Cardiac fibroblast (primary cell): ENCODE results near the gene PRPF19.

ENCODE experiments used
- DNase-seq, 2 donors: peaks; one replicate each; pipeline versions ENCODE4 v3.0.0 to v3.0.0-alpha.2; 2010; ENCODE audit warnings: low read depth in 2 of 2
- H3K4me3 ChIP-seq, 2 donors: replicated peaks in 1 of 2; 1 replicate in 1 of 2; 2 replicates in 1 of 2; pipeline ENCODE4 v1.5.1; 2011; ENCODE audit warnings: low read depth in 2 of 2, low read length in 2 of 2, mild to moderate bottlenecking in 2 of 2, moderate library complexity in 1 of 2
- CTCF ChIP-seq: IDR thresholded peaks from one replicate; pipeline ENCODE4 v1.5.1; 2011; ENCODE audit warnings: low read depth, mild to moderate bottlenecking, low read length, inconsistent platforms

Gene PRPF19

GRCh38 chr11:60878245-60879101 lies 27.9 kb downstream of the PRPF19 start:
- TF ChIP-seq CTCF = no peak

GRCh38 chr11:60876168-60876485 lies 30.3 kb downstream of the PRPF19 start:
- no peak for DNase-seq
- H3K4me3 ChIP-seq = no peak overlapping the region
- no peak for TF ChIP-seq CTCF

More at GRCh38 chr11:60878245-60879101, 27.9 kb downstream of the PRPF19 start:
- no peak for DNase-seq
- no peak overlapping the region for H3K4me3 ChIP-seq

DNA sequence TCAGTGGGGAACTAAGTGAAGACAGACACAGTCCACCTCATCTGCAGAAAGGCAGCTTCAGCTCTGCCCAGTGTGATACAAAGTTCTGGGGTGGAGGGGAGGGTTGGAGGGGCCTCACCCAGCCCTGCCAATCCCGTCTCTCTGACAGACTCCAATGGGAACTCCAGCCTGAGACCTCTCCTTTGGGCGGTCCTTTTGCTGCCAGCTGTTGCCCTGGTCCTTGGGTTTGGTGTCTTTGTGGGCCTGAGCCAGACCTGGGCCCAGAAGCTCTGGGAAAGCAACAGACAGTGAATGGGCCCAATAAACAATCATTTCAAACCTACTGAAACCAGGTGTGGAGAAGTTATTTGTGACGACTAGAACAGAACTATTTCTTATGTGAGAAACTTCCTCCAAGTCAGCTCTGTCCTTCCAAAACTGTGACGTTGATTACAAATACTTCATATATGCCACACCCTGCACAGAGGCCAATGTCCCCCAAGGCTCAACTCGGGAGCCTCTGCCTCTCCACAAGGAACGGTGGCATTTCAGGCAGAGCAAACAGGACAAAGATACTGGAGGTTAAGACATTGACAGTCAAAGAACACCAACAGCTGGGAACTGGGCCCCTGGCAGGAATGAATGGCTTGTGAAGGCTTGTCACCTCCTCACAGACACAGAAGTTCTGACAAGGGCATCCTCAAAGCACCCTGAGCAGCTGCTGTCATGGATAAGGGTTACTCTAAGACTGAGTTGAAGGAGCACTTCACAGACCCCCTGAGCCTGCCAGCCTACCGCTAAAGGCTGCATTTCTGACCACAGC lies 30.8 kb downstream of the PRPF19 start:
- no peak overlapping the region for H3K4me3 ChIP-seq
- no peak for TF ChIP-seq CTCF
- DNase-seq = no peak

DNA sequence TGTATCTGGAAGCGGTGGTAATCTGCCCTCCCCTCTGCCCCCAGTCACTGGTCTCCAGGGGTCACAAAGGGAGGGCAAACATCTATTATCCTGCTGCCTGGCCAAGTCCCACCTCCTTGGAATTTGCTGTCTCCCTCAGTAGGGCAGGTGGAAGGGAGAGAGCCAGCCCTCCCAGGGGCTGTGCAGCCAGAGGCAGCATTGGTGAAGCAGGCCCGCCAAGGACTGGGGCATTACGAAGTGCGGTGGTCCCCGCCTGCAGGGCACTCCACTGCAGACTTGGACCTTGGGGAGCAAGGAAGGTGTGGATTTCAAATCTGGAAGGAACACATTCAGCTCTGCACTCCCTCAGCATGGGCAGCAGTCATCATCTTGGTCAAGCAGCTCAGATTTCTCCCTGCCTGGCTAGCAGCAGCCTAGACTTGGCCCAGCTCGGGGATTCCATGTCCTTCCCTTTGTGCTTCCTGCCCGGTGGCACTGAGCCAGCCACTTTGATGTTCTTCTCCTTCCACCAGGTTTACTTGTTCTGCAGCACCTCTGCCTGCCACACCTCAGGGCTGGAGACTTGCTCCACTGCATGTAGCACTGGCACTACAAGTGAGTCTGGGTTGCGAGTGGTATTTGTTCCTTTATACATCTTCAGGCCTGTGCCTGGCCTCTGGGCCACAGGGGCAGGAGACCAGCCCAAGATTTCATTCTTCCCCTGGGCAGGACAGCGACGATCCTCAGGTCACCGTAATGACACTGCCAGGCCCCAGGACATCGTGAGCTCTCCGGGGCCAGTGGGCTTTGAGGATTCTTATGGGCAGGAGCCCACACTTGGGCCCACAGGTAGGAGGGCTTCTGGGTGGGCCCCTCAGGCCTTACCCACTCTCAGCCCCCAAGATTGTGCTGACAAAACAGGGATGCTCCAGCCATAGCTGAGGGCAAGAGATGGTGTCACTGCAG lies 31.7 kb downstream of the PRPF19 start:
- no peak for TF ChIP-seq CTCF
- no peak for DNase-seq
- H3K4me3 ChIP-seq = no peak overlapping the region

DNA sequence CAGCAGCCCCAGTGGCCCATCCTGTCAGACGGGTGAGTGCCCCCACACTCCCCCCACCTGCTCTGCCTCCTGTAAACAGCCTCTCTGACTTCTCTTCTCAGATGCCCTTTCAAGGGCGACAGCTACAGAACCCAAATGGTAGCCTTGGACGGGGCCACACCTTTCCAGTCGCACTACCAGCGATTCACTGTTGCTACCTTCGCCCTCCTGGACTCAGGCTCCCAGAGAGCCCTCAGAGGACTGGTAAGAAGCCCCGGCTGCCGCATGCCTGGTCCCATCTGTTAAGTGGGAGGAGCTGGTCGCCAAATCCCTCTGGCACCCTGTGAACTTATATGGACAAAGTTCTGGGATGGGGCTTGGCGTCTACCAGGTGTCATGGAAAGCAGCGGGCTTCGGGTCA lies 32.9 kb downstream of the PRPF19 start:
- peak overlapping the region in 1 of 2 donors; percentile 27 for H3K4me3 ChIP-seq
- TF ChIP-seq CTCF = no peak
- DNase-seq = no peak

- peak overlapping the region in 1 of 2 donors; percentile 27 for H3K4me3 ChIP-seq
- TF ChIP-seq CTCF = no peak
- peak; percentile 90 to 96 for DNase-seq
Observed at GRCh38 chr11:60872961-60873524, 33.3 kb downstream of the PRPF19 start.
